Keratinocyte (primary cell): ENCODE results near the gene HSFX2.
"Not testable (repeated sequence)": the region's sequence is repeated elsewhere in the genome, so short reads cannot be mapped to it uniquely, and the experiment has no call there.

Experiments used
- EZH2 ChIP-seq: IDR thresholded peaks from one replicate; pipeline ENCODE4 v1.6.1; 2012; ENCODE audit warnings: inconsistent platforms, mild to moderate bottlenecking, low read length, moderate library complexity
- TF ChIP-seq, protein P1 (sequence below), 3 experiments: IDR thresholded peaks in 1 of 3; conservative IDR thresholded peaks in 1 of 3; optimal IDR thresholded peaks in 1 of 3; 2 replicates in 2 of 3; 3 replicates in 1 of 3; pipeline versions ENCODE3 to v1.5.1; 2011; ENCODE audit warnings: low read length in 3 of 3, mild to moderate bottlenecking in 3 of 3, moderate library complexity in 2 of 3, control low read depth in 1 of 3, inconsistent platforms in 1 of 3; ENCODE audit not compliant: insufficient read depth in 2 of 3; ENCODE audit errors: extremely low read depth in 1 of 3

- TF ChIP-seq, protein P1, sequence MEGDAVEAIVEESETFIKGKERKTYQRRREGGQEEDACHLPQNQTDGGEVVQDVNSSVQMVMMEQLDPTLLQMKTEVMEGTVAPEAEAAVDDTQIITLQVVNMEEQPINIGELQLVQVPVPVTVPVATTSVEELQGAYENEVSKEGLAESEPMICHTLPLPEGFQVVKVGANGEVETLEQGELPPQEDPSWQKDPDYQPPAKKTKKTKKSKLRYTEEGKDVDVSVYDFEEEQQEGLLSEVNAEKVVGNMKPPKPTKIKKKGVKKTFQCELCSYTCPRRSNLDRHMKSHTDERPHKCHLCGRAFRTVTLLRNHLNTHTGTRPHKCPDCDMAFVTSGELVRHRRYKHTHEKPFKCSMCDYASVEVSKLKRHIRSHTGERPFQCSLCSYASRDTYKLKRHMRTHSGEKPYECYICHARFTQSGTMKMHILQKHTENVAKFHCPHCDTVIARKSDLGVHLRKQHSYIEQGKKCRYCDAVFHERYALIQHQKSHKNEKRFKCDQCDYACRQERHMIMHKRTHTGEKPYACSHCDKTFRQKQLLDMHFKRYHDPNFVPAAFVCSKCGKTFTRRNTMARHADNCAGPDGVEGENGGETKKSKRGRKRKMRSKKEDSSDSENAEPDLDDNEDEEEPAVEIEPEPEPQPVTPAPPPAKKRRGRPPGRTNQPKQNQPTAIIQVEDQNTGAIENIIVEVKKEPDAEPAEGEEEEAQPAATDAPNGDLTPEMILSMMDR (optimal IDR thresholded peaks at IDR 0.05 in 1 of 3, IDR thresholded peaks at IDR 0.05 in 1 of 3, conservative IDR thresholded peaks at IDR 0.05 in 1 of 3; ENCODE audit: extremely low read depth in 1 of 3, insufficient read depth in 2 of 3, low read length in 3 of 3), result not testable (repeated sequence)
- TF ChIP-seq EZH2, result not testable (repeated sequence)
Observed at GRCh38 chrX:149549701-149550100, 45.4 kb downstream of the HSFX2 start, which contains the start of gene HSFX3.
